SK-N-SH (cell line): ENCODE measurements around the gene MVB12B.

ENCODE experiments used
- CTCF ChIP-seq: fragments of 200-600 bp; sonication (generic); IDR thresholded peaks from 2 replicates; pipeline ENCODE4 v1.6.1; 2017; ENCODE audit warnings: antibody characterized with exemption, mild to moderate bottlenecking, moderate library complexity
- EP300 ChIP-seq, 2 experiments: IDR thresholded peaks; 2 replicates each; pipeline versions ENCODE4 v1.4.0 to v1.6.1; 2012; ENCODE audit warnings: borderline replicate concordance in 1 of 2, low read depth in 1 of 2, low read length in 1 of 2
- EZH2phosphoT487 ChIP-seq: fragments of 200-600 bp; sonication (generic); IDR thresholded peaks from 2 replicates; pipeline ENCODE4 v1.6.1; 2017; ENCODE audit warnings: low read depth, mixed run types, mild to moderate bottlenecking, antibody characterized with exemption, moderate library complexity, borderline replicate concordance
- FOXJ3 ChIP-seq: sonication (generic); formaldehyde crosslinking; IDR thresholded peaks from 2 replicates; pipeline ENCODE4 v1.5.1; 2020; ENCODE audit warnings: mild to moderate bottlenecking, missing genetic modification reagents
- FOXM1 ChIP-seq: IDR thresholded peaks from 2 replicates; pipeline ENCODE4 v1.4.0; 2012; ENCODE audit warnings: low read depth, mild to moderate bottlenecking
- GATA2 ChIP-seq: sonication (generic); formaldehyde crosslinking; IDR thresholded peaks from 2 replicates; pipeline ENCODE4 v1.5.0; 2020; ENCODE audit warnings: mild to moderate bottlenecking, missing genetic modification reagents
- IRF3 ChIP-seq: fragments of 150-350 bp; IDR thresholded peaks from 2 replicates; pipeline ENCODE4 v1.6.1; 2016; ENCODE audit warnings: mild to moderate bottlenecking, low read depth, low read length
- MEF2A ChIP-seq: IDR thresholded peaks from 2 replicates; pipeline ENCODE4 v1.4.0; 2012; ENCODE audit warnings: low read depth, borderline replicate concordance
- NFIC ChIP-seq: IDR thresholded peaks from 2 replicates; pipeline ENCODE4 v1.4.0; 2012; ENCODE audit warnings: borderline replicate concordance
- PBX3 ChIP-seq: IDR thresholded peaks from 2 replicates; pipeline ENCODE4; 2012
- POLR2AphosphoS5 ChIP-seq: IDR thresholded peaks from 2 replicates; pipeline ENCODE4 v1.6.1; 2012; ENCODE audit warnings: low read depth, low read length
- RAD21 ChIP-seq: IDR thresholded peaks from 2 replicates; pipeline ENCODE4 v1.6.1; 2012; ENCODE audit warnings: mild to moderate bottlenecking, low read length
- REST ChIP-seq: IDR thresholded peaks from 2 replicates; pipeline ENCODE4 v1.6.1; 2012; ENCODE audit warnings: mild to moderate bottlenecking, low read depth, low read length, moderate library complexity
- YY1 ChIP-seq: IDR thresholded peaks from 2 replicates; pipeline ENCODE4 v1.4.0; 2012; ENCODE audit warnings: low read depth, mild to moderate bottlenecking

- TF ChIP-seq IRF3 (no peak), POLR2AphosphoS5 (no peak), CTCF (no peak), MEF2A (no peak), FOXJ3 (no peak), GATA2 (CRISPR knock-in tag) (no peak), PBX3 (no peak), EZH2phosphoT487 (no peak), EP300 (IDR thresholded peaks at IDR 0.05; ENCODE audit: borderline replicate concordance in 1 of 2, low read depth in 1 of 2, low read length in 1 of 2) (no peak), REST (no peak), YY1 (no peak), NFIC (no peak), RAD21 (no peak), FOXM1 (no peak)
These were observed 29.0 kb upstream of the MVB12B start for GRCh38 chr9:126297661-126298060.
